Activated naive CD8-positive, alpha-beta T cell treated with anti-CD3 and anti-CD28 coated beads for 36 hours (primary cell): ENCODE results near the gene CSTPP1. TPM values are rescaled to one million over a fixed set of nuclear protein-coding genes. Genes with fewer than 3 reads are reported as not detected.
A peak's percentile ranks its signal among the peaks of the same experiment; 100 is the strongest.

ENCODE experiments used
- DNase-seq: peaks from one replicate; pipeline ENCODE4 v3.0.0; 2021
- H3K27ac Mint-ChIP-seq: one replicate; pipeline ENCODE4 v1.8.0; 2022; ENCODE audit warnings: mild to moderate bottlenecking, moderate library complexity, mixed read lengths
- H3K27me3 Mint-ChIP-seq: one replicate; pipeline ENCODE4 v1.8.0; 2022; ENCODE audit warnings: mild to moderate bottlenecking, mixed read lengths
- H3K36me3 Mint-ChIP-seq: one replicate; pipeline ENCODE4 v1.8.0; 2021; ENCODE audit warnings: mild to moderate bottlenecking, mixed read lengths
- H3K4me1 Mint-ChIP-seq: one replicate; pipeline ENCODE4 v1.8.0; 2021; ENCODE audit warnings: mixed read lengths
- H3K4me3 Mint-ChIP-seq: one replicate; pipeline ENCODE4 v1.8.0; 2022; ENCODE audit warnings: mild to moderate bottlenecking, moderate library complexity, mixed read lengths
- H3K9me3 Mint-ChIP-seq: one replicate; pipeline ENCODE4 v1.8.0; 2022; ENCODE audit warnings: mixed read lengths
- total RNA-seq, 2 experiments: library from RNA; stranded (reverse); gene quantifications; one replicate each; pipeline ENCODE4 v1.2.3, GENCODE V29; 2021

CSTPP1 gene
- total RNA-seq, 2 experiments from 2014 or later: 13.0 to 15.0 TPM

DNA sequence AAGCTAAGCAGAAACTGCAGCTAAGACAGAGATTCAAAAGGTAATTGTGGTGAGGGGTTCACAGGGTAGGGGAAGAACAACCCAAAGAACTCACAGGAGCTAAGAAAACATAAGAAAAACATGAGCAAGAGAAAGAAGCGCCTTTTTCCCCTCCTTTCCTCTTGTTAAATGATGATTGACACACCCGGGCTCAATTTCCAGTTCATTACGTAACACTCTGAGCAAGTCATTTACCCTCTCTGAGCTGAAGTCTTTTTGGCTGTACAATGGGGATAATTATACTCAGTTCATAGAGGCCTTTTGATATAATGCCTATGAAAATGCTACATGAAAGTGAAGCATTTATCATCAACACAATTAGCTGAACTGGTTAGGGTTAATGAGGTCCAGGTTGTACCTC, 35.4 kb upstream of the CSTPP1 start:
- H3K27ac Mint-ChIP-seq: no peak overlapping the region
- H3K36me3 Mint-ChIP-seq: no peaks in the 10 kb centered on the region
- H3K9me3 Mint-ChIP-seq: no peaks in the 10 kb centered on the region
- H3K27me3 Mint-ChIP-seq: no peaks in the 10 kb centered on the region
- H3K4me1 Mint-ChIP-seq: no peaks in the 10 kb centered on the region
- no peak overlapping the region for H3K4me3 Mint-ChIP-seq
- no peak for DNase-seq

DNA sequence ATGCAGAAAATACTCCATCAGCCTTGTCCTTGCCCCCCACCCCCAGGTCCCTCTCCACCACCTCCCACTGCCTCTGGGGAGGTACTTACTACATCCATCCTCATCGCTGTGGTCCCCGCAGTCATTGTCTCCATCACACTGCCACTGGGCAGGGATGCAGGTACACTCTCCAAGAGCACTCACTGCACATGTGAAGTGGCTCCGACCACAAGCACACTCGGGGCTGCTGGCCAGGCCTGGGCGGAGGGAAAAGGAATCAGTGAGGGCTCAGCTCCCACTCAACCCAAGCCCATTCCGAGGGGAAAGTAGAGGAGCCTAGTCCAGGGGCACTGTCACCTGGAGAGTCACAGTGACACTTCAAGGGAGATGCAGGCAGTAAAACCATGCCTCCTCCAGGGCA, 33.9 kb upstream of the CSTPP1 start:
- Mint-ChIP-seq H3K36me3 (no peaks in the 10 kb centered on the region), H3K27ac (no peak overlapping the region), H3K4me3 (no peak overlapping the region), H3K9me3 (no peaks in the 10 kb centered on the region), H3K27me3 (peaks cover 3% of the 10 kb centered on the region), H3K4me1 (no peaks in the 10 kb centered on the region)
- DNase-seq: no peak

DNA sequence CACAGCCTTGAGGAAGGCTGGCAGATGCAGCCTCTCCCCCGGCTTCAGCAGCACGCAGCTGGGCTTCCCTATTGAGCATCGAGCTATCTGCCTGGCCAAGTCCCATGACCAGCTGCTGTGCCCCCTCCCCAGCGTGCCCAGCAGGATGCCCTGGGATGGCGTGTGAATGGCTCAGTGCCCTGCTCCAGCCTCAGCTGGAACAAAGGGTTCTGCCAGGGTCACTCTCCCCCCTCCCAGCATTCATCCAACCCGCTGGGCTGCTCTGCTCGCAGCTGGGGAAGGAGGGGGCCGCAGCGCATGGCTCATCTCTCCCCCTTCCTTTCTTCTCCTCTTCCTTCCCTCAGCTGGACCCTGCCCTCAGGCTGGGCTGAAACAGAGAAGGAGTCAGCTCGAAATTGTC, 32.7 kb upstream of the CSTPP1 start:
- Mint-ChIP-seq H3K36me3 (no peaks in the 10 kb centered on the region), H3K27ac (no peak overlapping the region), H3K27me3 (peaks cover 3% of the 10 kb centered on the region), H3K4me1 (no peaks in the 10 kb centered on the region), H3K4me3 (no peak overlapping the region), H3K9me3 (no peaks in the 10 kb centered on the region)
- DNase-seq: no peak

DNA sequence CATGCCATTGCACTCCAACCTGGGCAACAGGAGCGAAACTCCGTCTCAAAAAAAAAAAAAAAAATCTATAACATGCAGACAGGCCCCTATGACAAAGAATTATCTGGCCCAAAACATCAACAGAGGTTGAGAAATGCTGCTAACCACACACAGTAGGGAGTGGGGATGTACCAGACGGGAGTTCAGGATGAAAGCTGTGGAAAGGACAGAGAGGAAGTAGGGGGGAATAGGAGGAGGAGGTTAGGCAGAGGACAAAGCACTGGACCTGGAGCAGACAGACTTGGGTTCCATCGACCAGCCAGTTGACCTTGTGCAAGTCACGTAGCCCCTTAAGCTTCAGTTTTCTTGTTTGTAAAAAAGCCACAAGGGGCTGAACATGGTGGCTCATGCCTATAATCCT, 30.8 kb upstream of the CSTPP1 start:
- no peak for DNase-seq
- H3K27ac Mint-ChIP-seq: no peak overlapping the region
- H3K4me3 Mint-ChIP-seq: no peak overlapping the region
- no peaks in the 10 kb centered on the region for H3K9me3 Mint-ChIP-seq
- no peaks in the 10 kb centered on the region for H3K4me1 Mint-ChIP-seq
- H3K36me3 Mint-ChIP-seq: no peaks in the 10 kb centered on the region
- H3K27me3 Mint-ChIP-seq: peaks cover 6% of the 10 kb centered on the region

DNA sequence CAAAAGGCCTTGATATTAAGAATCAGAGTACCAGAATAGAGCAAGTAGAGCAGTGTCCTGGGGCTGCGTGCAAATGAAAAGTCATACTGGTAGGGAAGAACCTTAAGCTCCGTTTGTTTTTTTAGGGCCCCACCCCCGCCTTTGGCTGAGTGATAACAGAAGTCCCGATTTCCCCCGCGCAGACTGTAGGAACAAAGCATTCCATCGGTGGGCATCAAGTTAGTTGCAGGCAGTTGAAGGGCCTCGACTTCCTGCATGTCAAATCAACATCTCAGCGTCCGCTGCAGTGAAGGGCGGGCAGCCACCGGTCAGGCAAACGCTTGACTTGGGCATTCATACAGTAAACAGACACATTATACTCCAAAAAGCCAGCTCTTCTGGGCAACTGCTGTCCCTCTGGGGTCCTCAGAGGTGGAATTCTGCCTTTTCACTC, 29.9 kb upstream of the CSTPP1 start:
- Mint-ChIP-seq H3K36me3 (no peaks in the 10 kb centered on the region), H3K4me3 (no peak overlapping the region), H3K27ac (no peak overlapping the region), H3K4me1 (no peaks in the 10 kb centered on the region), H3K9me3 (no peaks in the 10 kb centered on the region), H3K27me3 (peaks cover 7% of the 10 kb centered on the region)
- no peak for DNase-seq

DNA sequence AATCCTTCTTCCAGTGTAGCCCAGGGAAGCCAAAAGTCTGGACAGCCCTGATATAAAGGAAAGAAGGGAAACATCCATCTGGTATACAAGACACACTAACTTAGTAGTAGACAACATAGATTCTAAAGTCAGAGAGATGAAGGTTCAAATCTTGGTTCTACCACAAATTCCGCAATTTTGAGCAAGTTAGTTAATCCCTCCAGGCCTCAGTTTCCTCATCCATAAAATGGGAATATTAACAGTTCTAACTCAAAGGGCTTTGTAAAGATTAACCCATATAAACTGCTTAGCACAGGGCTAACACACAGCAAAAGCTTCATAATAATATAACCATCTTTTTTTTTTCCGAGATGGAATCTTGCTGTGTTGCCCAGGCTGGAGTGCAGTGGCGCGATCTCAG, 29.0 kb upstream of the CSTPP1 start:
- Mint-ChIP-seq H3K4me3 (no peak overlapping the region), H3K4me1 (no peaks in the 10 kb centered on the region), H3K27ac (no peak overlapping the region), H3K27me3 (peaks cover 15% of the 10 kb centered on the region), H3K36me3 (no peaks in the 10 kb centered on the region), H3K9me3 (no peaks in the 10 kb centered on the region)
- no peak for DNase-seq

DNA sequence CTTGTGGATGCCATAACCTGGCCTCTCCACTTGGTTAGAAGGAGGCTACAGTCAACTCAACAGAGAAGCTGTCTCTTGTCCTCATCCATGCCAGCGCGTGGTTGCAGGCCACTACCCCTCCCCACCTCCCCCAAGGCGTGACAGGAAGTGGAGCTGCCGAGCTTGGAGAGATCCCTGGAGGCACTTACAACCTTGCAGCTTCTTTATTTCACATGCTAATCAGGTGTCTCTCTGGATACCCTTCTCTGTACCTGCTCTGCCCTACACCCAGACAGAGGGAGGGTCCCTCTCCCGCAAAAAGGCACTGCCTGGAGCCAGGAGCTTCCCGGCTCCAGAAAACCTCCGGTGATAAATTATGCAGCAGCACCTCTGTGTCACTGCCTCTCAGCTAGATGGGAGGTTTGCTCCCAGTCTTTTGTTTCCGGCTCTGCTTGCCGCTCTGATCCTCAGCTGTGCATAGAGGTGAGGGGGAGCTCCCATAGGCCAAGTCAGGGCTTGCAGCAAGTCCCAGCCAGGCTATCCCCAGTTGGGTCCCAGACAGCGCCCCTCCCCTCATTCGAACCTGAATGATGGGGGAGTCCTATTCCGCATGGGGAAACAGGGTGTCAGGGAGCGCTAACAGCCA, 23.9 kb upstream of the CSTPP1 start:
- H3K9me3 Mint-ChIP-seq: no peaks in the 10 kb centered on the region
- H3K4me1 Mint-ChIP-seq: peaks cover 12% of the 10 kb centered on the region
- H3K4me3 Mint-ChIP-seq: no peak overlapping the region
- peaks cover 61% of the 10 kb centered on the region for H3K27me3 Mint-ChIP-seq
- DNase-seq: no peak
- H3K27ac Mint-ChIP-seq: no peak overlapping the region
- H3K36me3 Mint-ChIP-seq: no peaks in the 10 kb centered on the region

DNA sequence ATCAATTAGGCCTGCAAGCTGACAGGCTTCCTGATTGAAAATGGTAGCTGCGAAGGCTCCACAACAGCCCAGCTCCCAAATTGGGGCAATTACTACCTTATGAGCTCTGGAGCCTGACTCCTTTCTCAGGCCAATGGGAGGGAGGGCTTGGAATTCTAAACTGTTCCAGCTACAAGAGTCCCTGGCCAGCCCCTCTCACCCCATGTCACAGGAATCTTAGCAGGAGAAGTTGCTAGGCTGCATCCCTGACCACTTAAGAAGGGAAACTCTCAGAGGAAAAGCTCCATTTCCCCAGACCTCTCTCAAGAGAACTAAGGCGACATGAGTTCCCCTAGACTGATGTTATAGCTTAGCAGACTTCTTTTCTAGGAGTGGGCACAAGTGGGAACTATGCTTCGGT, 23.1 kb upstream of the CSTPP1 start:
- Mint-ChIP-seq H3K9me3 (no peaks in the 10 kb centered on the region), H3K27me3 (peaks cover 64% of the 10 kb centered on the region), H3K36me3 (no peaks in the 10 kb centered on the region), H3K4me1 (peaks cover 14% of the 10 kb centered on the region), H3K4me3 (no peak overlapping the region), H3K27ac (no peak overlapping the region)
- DNase-seq: no peak

DNA sequence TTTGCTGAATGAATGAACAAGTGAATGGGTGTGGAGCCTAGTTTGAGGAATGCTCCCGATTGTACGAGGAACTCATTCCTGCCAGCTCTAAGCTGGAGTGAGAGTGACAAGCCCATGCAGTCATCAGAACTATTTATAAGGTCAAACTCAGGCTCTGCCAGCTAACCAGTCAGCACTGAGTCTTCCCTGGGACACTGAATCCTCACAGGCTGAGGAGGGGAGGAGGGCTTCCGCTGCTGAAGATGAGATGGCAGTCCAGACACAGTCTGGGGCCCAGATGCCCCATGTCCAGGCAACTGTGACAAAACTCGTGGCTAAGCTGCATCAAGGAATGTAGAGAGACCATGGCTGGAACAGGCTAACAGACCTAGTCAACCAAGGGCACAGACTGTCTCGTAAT, 22.2 kb upstream of the CSTPP1 start:
- Mint-ChIP-seq H3K27me3 (peaks cover 69% of the 10 kb centered on the region), H3K27ac (no peak overlapping the region)

DNA sequence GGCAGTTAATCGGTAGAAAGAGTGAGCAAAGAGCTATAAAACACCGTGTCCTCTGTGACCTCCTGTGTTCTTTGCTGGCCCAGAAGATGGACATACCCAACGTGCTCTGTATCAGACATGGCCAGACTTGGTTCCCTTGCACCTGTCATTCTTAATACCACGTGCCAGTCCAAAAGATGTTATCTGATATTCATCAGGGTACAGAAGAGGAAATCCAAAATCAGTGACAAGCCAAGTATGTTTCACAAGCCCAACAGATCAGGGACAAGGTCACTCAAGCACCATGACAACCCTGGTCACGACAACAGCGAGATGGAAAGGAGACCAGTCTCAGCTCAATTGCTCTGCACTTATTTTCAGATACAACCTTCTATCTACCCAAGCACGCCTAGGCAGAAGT, 21.7 kb upstream of the CSTPP1 start:
- DNase-seq: no peak
- H3K4me3 Mint-ChIP-seq: no peak overlapping the region
- peaks cover 74% of the 10 kb centered on the region for H3K27me3 Mint-ChIP-seq
- H3K36me3 Mint-ChIP-seq: no peaks in the 10 kb centered on the region
- H3K27ac Mint-ChIP-seq: no peak overlapping the region
- H3K9me3 Mint-ChIP-seq: no peaks in the 10 kb centered on the region
- peaks cover 24% of the 10 kb centered on the region for H3K4me1 Mint-ChIP-seq

More for the DNA sequence above, 22.2 kb upstream of the CSTPP1 start:
- Mint-ChIP-seq H3K36me3 (no peaks in the 10 kb centered on the region), H3K4me3 (no peak overlapping the region), H3K4me1 (peaks cover 19% of the 10 kb centered on the region), H3K9me3 (no peaks in the 10 kb centered on the region)
- DNase-seq: no peak

DNA sequence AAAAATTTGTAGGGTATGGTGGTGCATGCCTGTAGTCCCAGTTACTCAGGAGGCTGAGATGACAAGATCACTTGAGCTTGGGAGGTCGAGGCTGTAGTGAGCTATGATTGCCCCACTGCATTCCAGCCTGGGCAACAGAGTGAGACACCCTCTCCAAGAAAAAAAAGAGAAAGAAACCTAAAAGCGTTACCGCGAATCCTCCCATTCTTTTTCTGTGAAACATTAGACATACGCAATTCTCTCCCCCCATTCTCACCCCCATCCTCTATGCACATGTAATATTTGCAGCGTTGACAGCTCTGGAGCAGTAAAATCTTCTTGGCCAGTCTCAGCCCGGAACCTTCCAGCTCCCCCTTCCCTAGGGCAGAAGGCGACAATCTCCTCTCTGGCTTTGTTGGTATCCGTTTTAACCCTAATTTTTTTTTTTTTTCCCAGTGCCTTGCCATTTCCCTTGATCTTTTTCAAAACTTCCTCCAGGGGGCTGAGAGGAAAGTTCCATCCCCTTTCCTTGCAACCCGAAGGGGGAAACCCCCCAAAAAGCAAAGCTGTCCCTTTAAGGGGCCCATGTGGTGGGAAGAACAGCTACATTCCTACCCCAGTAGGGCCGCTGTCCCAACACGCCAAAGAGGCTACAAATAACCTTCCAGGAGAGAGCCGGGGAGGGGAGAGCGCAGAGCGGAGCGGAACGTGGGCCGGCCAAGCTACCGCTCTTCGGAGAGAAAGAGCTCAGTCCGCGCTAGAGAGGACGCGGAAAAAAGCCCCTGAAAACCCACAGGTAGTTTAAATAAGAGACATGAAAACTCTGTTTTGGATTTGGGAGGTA, 20.1 kb upstream of the CSTPP1 start:
- Mint-ChIP-seq H3K9me3 (no peaks in the 10 kb centered on the region), H3K4me1 (peaks cover 27% of the 10 kb centered on the region), H3K27ac (no peak overlapping the region), H3K36me3 (no peaks in the 10 kb centered on the region), H3K4me3 (peak overlapping the region; percentile 74), H3K27me3 (peaks cover 76% of the 10 kb centered on the region)
- peak; percentile 27 for DNase-seq

DNA sequence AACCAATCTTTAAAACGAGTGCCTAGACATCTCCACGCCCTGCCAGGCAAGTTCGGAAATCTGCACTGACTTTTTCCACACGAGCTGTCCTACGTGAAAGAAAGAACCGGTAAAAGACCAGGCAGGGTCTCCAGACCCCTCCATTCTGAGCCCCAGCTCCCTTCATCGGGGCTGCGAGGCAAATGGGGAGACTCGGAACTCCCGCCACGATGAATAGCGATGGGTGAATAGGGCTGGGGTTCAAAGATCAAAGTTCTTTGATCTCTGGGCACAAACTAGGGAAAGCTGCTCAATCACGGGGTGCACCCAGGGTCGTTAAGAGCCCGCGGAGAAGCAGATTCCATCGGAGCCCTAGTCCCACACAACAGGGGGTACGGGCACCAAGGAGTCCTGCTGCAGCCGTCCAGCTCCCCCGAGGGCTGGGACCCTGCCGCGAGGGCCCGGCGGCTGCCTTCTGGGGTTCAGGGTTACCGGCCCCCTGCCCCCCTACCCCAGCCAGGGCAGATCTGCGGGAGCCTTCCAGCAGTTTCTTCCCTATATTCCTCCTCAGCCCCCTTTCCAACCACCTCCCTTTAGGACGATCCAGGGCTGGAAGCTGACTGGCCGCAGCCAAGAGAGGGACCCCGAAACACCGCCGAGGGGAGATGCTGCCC, 19.3 kb upstream of the CSTPP1 start:
- Mint-ChIP-seq H3K4me1 (peaks cover 27% of the 10 kb centered on the region), H3K9me3 (no peaks in the 10 kb centered on the region), H3K4me3 (peak overlapping the region; percentile 74), H3K36me3 (no peaks in the 10 kb centered on the region), H3K27me3 (peaks cover 69% of the 10 kb centered on the region), H3K27ac (no peak overlapping the region)
- no peak for DNase-seq

DNA sequence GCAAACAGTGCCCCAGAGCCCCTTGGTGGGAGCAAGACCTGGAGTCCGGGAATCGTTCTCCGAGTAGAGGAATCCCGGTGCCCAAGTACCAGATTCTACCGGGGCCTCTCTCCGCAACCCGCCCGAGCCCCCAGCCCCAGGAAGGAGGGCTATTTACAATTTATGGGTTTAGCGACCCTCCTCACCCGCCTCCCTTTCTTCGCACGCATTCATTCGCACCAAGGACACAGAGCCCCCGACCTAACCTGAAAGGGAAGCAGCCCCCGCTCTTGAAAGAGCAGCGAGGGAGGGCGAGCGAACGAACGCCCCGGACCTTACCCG, 18.8 kb upstream of the CSTPP1 start:
- H3K27ac Mint-ChIP-seq: no peak overlapping the region
- H3K9me3 Mint-ChIP-seq: no peaks in the 10 kb centered on the region
- peak overlapping the region; percentile 69 for H3K4me3 Mint-ChIP-seq
- H3K36me3 Mint-ChIP-seq: no peaks in the 10 kb centered on the region
- H3K27me3 Mint-ChIP-seq: peaks cover 65% of the 10 kb centered on the region
- DNase-seq: no peak
- peaks cover 27% of the 10 kb centered on the region for H3K4me1 Mint-ChIP-seq

DNA sequence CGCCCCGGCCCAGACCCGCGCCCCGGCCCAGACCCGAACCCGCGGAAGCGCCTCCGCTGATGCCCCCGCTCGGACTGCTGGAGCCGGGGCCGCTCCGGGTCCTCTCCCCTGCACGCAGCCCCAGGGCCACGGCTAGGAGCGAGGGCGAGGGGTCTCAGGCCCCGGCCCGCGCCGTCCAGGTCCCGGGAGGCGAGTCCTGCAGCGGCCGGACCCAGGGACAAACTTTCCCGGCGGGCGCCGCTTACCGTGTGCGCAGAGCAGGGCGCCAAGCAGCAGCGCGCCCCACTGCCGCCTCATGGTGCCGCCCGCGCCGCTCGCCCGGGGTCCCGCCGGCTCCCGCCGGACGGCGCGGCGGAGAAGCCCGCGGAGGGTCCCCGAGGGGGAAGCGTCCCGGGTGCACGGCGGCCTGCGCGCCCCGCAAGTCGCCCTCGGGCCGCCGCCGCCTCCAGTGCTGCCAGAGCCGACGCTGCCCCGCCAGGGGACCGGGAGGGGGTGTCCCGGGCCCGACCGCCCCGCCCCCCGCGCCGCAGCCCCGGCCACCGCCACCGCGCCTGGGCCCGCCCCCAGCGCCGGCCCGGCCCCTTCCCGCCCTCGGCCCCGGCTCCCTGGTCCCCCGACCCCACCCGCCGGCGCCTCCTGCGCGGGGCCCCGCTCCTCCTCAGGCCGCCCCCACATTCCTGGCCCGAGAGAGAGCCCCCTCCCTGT, 18.3 kb upstream of the CSTPP1 start, which contains the start of gene LRP4:
TSS of gene LRP4 (minus strand) at position 468 of the 705 bp plus-strand sequence. CDS start at position 297, 171 bp downstream.
- no peak within 1 kb of the TSS for H3K27ac Mint-ChIP-seq
- H3K4me3 Mint-ChIP-seq: peak within 1 kb of the TSS; percentile 75
- peak; percentile 63 for DNase-seq
- no peaks in the 10 kb centered on the region for H3K9me3 Mint-ChIP-seq
- peaks cover 60% of the 10 kb centered on the region for H3K27me3 Mint-ChIP-seq
- no peaks in the 10 kb centered on the region for H3K36me3 Mint-ChIP-seq
- peaks cover 27% of the 10 kb centered on the region for H3K4me1 Mint-ChIP-seq
